ENCODE data around the gene CYP2J2.
"Not testable (repeated sequence)": the region's sequence is repeated elsewhere in the genome, so short reads cannot be mapped to it uniquely, and the experiment has no call there.

CYP2J2 gene

DNA sequence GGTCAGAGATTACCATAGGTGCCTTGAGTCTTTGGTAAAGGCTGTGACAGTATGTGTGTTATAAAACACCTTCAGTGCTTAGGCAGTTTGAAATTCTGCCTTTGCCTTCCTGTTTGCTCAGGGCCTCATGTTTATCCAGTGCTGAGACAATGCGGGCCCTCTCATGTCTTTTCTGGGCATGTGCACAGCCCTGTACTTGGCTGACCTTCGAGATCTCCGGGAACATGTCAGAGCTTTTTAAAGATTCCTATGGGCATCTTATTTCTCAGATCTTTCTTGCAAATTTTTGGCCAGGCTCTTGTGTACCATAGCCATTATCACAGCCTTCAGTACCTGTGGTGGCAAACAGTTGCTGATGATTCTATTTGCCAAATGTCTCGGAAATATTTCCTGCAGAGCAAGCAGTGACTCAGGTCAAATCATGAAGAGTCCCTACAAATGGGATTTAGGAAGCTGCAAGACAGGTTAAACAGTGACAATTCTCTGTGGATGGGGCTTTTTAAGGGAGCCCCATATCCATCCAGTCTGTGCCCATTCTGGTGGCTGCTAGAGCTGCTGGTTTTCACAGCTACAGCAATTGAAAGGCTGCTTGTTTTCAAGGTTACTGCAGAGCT, 69.7 kb downstream of the CYP2J2 start:
- peak overlapping the region; percentile 76 for H2AFZ ChIP-seq (ENCODE audit: low read length)
- H3K4me3 ChIP-seq (ENCODE audit: low read length in 2 of 2) = no peak overlapping the region
- H2AK5ac ChIP-seq (ENCODE audit: low read depth, low read length) = no peak overlapping the region
- H3K23ac ChIP-seq (ENCODE audit: low read depth, low read length, poor library complexity) = no peak overlapping the region
- H3K4me1 ChIP-seq (ENCODE audit: control insufficient read depth in 2 of 2, insufficient read depth in 1 of 2, low read depth in 1 of 2, low read length in 2 of 2) = peaks cover 0 to 2% of the 10 kb centered on the region in 2 donors
- H2BK5ac ChIP-seq (ENCODE audit: low read length) = no peak overlapping the region
- H3K4me2 ChIP-seq (ENCODE audit: insufficient read depth, low read length, poor library complexity, severe bottlenecking) = no peak overlapping the region
- no peak overlapping the region for H3K14ac ChIP-seq (ENCODE audit: low read length)
- no peak overlapping the region for H2BK15ac ChIP-seq (ENCODE audit: low read length)
- no peak overlapping the region for H4K8ac ChIP-seq (ENCODE audit: low read depth, low read length)
- H3K9me3 ChIP-seq (replicated peaks in 1 of 2; ENCODE audit: control insufficient read depth in 2 of 2, insufficient read depth in 1 of 2, low read depth in 1 of 2, low read length in 2 of 2) = no peaks in the 10 kb centered on the region
- H4K91ac ChIP-seq (ENCODE audit: low read depth, low read length, poor library complexity) = no peak overlapping the region
- no peaks in the 10 kb centered on the region for H3K79me1 ChIP-seq (ENCODE audit: low read depth, low read length)
- no peak overlapping the region for H2BK12ac ChIP-seq (ENCODE audit: low read length)
- WGBS, 2 donors (ENCODE audit: extremely low coverage in 2 of 2, insufficient read length in 2 of 2, insufficient replicate concordance in 1 of 2) = no CpG with 5 or more reads among the region's 4 CpGs
- no peak overlapping the region for H3K18ac ChIP-seq (ENCODE audit: low read length)
- H3K27me3 ChIP-seq (ENCODE audit: control insufficient read depth in 3 of 3, insufficient read depth in 3 of 3, low read depth in 1 of 3, low read length in 3 of 3) = no peaks in the 10 kb centered on the region
- H3K27ac ChIP-seq (replicated peaks; ENCODE audit: low read length) = no peak overlapping the region
- no peak overlapping the region for H3K9ac ChIP-seq (ENCODE audit: low read depth, low read length, poor library complexity)
- no peak overlapping the region for H3K4ac ChIP-seq (ENCODE audit: low read length)
- no peaks in the 10 kb centered on the region for H3K36me3 ChIP-seq (replicated peaks in 1 of 2; ENCODE audit: control insufficient read depth in 2 of 2, insufficient read depth in 2 of 2, low read length in 2 of 2)
- H2BK120ac ChIP-seq (ENCODE audit: low read depth, low read length) = no peak overlapping the region
- DNase-seq (ENCODE audit: low spot score) = no peak

DNA sequence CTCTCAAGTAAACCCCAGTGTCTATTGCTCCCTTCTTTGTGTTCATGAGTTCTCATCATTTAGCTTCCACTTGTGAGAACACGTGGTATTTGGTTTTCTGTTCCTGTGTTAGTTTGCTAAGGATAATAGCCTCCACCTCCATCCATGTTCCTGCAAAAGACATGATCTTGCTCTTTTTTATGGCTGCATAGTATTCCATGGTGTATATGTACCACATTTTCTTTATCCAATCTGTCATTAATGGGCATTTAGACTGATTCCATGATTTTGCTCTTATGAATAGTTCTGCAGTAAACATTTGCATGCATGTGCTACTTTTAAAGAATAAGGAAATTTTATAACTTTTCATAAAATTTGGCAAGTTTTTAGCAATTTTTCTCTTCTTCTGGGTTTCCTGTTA, 71.3 kb downstream of the CYP2J2 start:
- not testable (repeated sequence) for DNase-seq (ENCODE audit: low spot score); H4K91ac ChIP-seq (ENCODE audit: low read depth, low read length, poor library complexity)

DNA sequence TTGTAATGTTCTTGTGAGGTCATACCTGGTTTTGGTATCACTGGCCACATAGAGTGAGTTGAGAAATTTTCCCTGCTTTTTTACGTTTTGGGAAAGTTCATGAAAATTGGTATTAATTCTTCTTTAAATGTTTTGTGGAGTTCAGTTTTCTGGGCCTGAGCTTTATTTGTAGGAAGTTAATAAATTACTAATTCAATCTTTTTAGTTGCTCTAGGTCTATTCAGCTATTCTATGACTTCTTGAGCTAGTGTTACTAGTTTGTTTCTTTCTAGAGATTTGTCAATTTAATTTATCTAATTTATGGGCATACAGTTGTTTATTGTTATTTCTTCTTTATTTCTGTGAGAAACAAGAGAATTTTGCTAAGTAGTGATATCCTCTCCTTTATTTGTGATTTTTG, 74.5 kb downstream of the CYP2J2 start:
- Histone ChIP-seq H3K4ac (ENCODE audit: low read length) (no peak overlapping the region), H2BK15ac (ENCODE audit: low read length) (no peak overlapping the region), H3K36me3 (replicated peaks in 1 of 2; ENCODE audit: control insufficient read depth in 2 of 2, insufficient read depth in 2 of 2, low read length in 2 of 2) (no peaks in the 10 kb centered on the region), H3K9ac (ENCODE audit: low read depth, low read length, poor library complexity) (no peak overlapping the region), H4K91ac (ENCODE audit: low read depth, low read length, poor library complexity) (no peak overlapping the region), H3K4me1 (ENCODE audit: control insufficient read depth in 2 of 2, insufficient read depth in 1 of 2, low read depth in 1 of 2, low read length in 2 of 2) (peaks cover 0 to 2% of the 10 kb centered on the region in 2 donors), H3K27me3 (ENCODE audit: control insufficient read depth in 3 of 3, insufficient read depth in 3 of 3, low read depth in 1 of 3, low read length in 3 of 3) (no peaks in the 10 kb centered on the region), H3K14ac (ENCODE audit: low read length) (no peak overlapping the region), H3K9me3 (replicated peaks in 1 of 2; ENCODE audit: control insufficient read depth in 2 of 2, insufficient read depth in 1 of 2, low read depth in 1 of 2, low read length in 2 of 2) (no peaks in the 10 kb centered on the region), H3K18ac (ENCODE audit: low read length) (no peak overlapping the region), H3K4me2 (ENCODE audit: insufficient read depth, low read length, poor library complexity, severe bottlenecking) (no peak overlapping the region), H2BK120ac (ENCODE audit: low read depth, low read length) (no peak overlapping the region), H2BK5ac (ENCODE audit: low read length) (no peak overlapping the region), H2AFZ (ENCODE audit: low read length) (no peak overlapping the region), H2AK5ac (ENCODE audit: low read depth, low read length) (no peak overlapping the region), H3K79me1 (ENCODE audit: low read depth, low read length) (no peaks in the 10 kb centered on the region), H3K4me3 (ENCODE audit: low read length in 2 of 2) (no peak overlapping the region), H3K27ac (replicated peaks; ENCODE audit: low read length) (no peak overlapping the region), H2BK12ac (ENCODE audit: low read length) (no peak overlapping the region), H4K8ac (ENCODE audit: low read depth, low read length) (no peak overlapping the region), H3K23ac (ENCODE audit: low read depth, low read length, poor library complexity) (no peak overlapping the region)
- DNase-seq (ENCODE audit: low spot score) = no peak
- WGBS, 2 donors (ENCODE audit: extremely low coverage in 2 of 2, insufficient read length in 2 of 2, insufficient replicate concordance in 1 of 2) = no CpG with 5 or more reads among the region's 1 CpG

More for the DNA sequence above, 71.3 kb downstream of the CYP2J2 start:
- not testable (repeated sequence) for H2BK5ac ChIP-seq (ENCODE audit: low read length); H3K9ac ChIP-seq (ENCODE audit: low read depth, low read length, poor library complexity); H3K4ac ChIP-seq (ENCODE audit: low read length); H2BK15ac ChIP-seq (ENCODE audit: low read length); H3K18ac ChIP-seq (ENCODE audit: low read length); H2AFZ ChIP-seq (ENCODE audit: low read length); H3K23ac ChIP-seq (ENCODE audit: low read depth, low read length, poor library complexity); H2BK12ac ChIP-seq (ENCODE audit: low read length); H3K27ac ChIP-seq (replicated peaks; ENCODE audit: low read length); H3K14ac ChIP-seq (ENCODE audit: low read length); H2AK5ac ChIP-seq (ENCODE audit: low read depth, low read length); H3K4me2 ChIP-seq (ENCODE audit: insufficient read depth, low read length, poor library complexity, severe bottlenecking); H3K27me3 ChIP-seq (ENCODE audit: control insufficient read depth in 3 of 3, insufficient read depth in 3 of 3, low read depth in 1 of 3, low read length in 3 of 3); H3K36me3 ChIP-seq (replicated peaks in 1 of 2; ENCODE audit: control insufficient read depth in 2 of 2, insufficient read depth in 2 of 2, low read length in 2 of 2); H3K9me3 ChIP-seq (replicated peaks in 1 of 2; ENCODE audit: control insufficient read depth in 2 of 2, insufficient read depth in 1 of 2, low read depth in 1 of 2, low read length in 2 of 2); H3K79me1 ChIP-seq (ENCODE audit: low read depth, low read length); H4K8ac ChIP-seq (ENCODE audit: low read depth, low read length); H3K4me3 ChIP-seq (ENCODE audit: low read length in 2 of 2); H3K4me1 ChIP-seq (ENCODE audit: control insufficient read depth in 2 of 2, insufficient read depth in 1 of 2, low read depth in 1 of 2, low read length in 2 of 2); H2BK120ac ChIP-seq (ENCODE audit: low read depth, low read length)
- WGBS, 2 donors (ENCODE audit: extremely low coverage in 2 of 2, insufficient read length in 2 of 2, insufficient replicate concordance in 1 of 2) = no CpG with 5 or more reads among the region's 1 CpG

DNA sequence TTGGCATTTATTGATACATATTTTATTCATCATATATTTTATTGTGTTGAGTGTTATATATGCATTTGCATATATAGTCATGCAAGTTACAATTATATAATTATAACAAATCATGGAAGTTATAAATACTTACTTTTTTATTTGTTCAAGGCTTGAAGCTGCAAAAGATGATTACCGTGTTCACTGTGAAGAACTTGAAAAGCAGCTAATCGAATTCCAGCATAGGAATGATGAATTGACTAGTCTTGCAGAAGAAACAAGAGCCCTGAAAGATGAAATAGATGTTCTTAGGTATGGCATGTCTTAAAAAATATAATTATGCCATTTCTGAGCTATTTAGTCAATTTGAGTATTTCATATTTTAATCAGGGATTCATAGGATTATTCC, 79.7 kb downstream of the CYP2J2 start:
- Histone ChIP-seq H3K79me1 (ENCODE audit: low read depth, low read length) (no peaks in the 10 kb centered on the region), H2AFZ (ENCODE audit: low read length) (no peak overlapping the region), H3K9ac (ENCODE audit: low read depth, low read length, poor library complexity) (no peak overlapping the region), H3K4me1 (ENCODE audit: control insufficient read depth in 2 of 2, insufficient read depth in 1 of 2, low read depth in 1 of 2, low read length in 2 of 2) (no peaks in the 10 kb centered on the region), H2AK5ac (ENCODE audit: low read depth, low read length) (no peak overlapping the region), H4K91ac (ENCODE audit: low read depth, low read length, poor library complexity) (no peak overlapping the region), H2BK15ac (ENCODE audit: low read length) (no peak overlapping the region), H3K4ac (ENCODE audit: low read length) (no peak overlapping the region), H3K14ac (ENCODE audit: low read length) (no peak overlapping the region), H2BK5ac (ENCODE audit: low read length) (no peak overlapping the region), H4K8ac (ENCODE audit: low read depth, low read length) (no peak overlapping the region), H2BK120ac (ENCODE audit: low read depth, low read length) (no peak overlapping the region), H3K36me3 (replicated peaks in 1 of 2; ENCODE audit: control insufficient read depth in 2 of 2, insufficient read depth in 2 of 2, low read length in 2 of 2) (no peaks in the 10 kb centered on the region), H3K4me2 (ENCODE audit: insufficient read depth, low read length, poor library complexity, severe bottlenecking) (no peak overlapping the region), H3K23ac (ENCODE audit: low read depth, low read length, poor library complexity) (no peak overlapping the region), H3K9me3 (replicated peaks in 1 of 2; ENCODE audit: control insufficient read depth in 2 of 2, insufficient read depth in 1 of 2, low read depth in 1 of 2, low read length in 2 of 2) (no peaks in the 10 kb centered on the region), H3K18ac (ENCODE audit: low read length) (no peak overlapping the region), H2BK12ac (ENCODE audit: low read length) (no peak overlapping the region), H3K4me3 (ENCODE audit: low read length in 2 of 2) (no peak overlapping the region), H3K27me3 (ENCODE audit: control insufficient read depth in 3 of 3, insufficient read depth in 3 of 3, low read depth in 1 of 3, low read length in 3 of 3) (peaks cover 0 to 3% (median 0%) of the 10 kb centered on the region in 3 experiments), H3K27ac (replicated peaks; ENCODE audit: low read length) (no peak overlapping the region)
- WGBS, 2 donors (ENCODE audit: extremely low coverage in 2 of 2, insufficient read length in 2 of 2, insufficient replicate concordance in 1 of 2) = no CpG with 5 or more reads among the region's 2 CpGs
- DNase-seq (ENCODE audit: low spot score) = no peak

All from neuronal stem cell (in vitro differentiated cells).